ENCODE results near the gene CAPN11.

DNA sequence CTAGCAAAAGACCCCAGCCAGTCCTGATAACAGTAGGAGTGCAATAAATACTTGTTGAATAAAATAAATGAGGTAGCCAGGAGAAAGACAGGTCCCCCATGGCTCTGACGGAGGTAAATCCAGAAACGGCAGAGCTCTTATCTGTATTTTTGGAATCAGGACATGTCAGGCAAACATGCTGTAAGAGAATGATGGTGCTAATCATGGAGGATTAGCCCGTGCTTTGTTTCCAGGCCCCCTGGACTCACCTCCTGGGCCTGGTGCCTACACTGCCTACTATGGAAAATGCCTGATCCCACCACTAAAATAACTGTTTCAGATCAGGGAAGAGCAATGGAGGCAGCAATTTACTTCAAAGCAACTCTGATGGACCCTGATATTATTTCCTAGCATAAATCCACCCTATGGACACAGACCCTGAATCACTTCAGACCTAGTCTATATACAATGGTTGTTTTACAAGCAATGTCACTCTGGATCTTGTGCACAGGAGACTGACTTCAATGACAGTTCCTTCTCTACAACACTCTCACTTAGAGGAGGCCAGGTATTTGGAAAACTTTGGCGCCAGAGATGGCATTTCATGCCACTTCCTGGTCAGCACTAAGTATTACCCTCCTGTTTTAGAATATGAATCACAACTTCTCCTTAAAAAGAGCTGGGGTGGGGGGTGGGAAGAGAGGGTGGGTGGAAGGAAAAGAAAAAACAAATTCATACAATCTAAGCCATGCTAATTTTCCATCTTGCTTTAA, 37.8 kb upstream of the CAPN11 start:
- TF ChIP-seq, protein P1, sequence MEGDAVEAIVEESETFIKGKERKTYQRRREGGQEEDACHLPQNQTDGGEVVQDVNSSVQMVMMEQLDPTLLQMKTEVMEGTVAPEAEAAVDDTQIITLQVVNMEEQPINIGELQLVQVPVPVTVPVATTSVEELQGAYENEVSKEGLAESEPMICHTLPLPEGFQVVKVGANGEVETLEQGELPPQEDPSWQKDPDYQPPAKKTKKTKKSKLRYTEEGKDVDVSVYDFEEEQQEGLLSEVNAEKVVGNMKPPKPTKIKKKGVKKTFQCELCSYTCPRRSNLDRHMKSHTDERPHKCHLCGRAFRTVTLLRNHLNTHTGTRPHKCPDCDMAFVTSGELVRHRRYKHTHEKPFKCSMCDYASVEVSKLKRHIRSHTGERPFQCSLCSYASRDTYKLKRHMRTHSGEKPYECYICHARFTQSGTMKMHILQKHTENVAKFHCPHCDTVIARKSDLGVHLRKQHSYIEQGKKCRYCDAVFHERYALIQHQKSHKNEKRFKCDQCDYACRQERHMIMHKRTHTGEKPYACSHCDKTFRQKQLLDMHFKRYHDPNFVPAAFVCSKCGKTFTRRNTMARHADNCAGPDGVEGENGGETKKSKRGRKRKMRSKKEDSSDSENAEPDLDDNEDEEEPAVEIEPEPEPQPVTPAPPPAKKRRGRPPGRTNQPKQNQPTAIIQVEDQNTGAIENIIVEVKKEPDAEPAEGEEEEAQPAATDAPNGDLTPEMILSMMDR (IDR thresholded peaks at IDR 0.05; ENCODE audit: low read depth, low read length, missing input control): no peak
- TF ChIP-seq TAF1 (conservative IDR thresholded peaks at IDR 0.05): no peak
- TF ChIP-seq, protein P2, sequence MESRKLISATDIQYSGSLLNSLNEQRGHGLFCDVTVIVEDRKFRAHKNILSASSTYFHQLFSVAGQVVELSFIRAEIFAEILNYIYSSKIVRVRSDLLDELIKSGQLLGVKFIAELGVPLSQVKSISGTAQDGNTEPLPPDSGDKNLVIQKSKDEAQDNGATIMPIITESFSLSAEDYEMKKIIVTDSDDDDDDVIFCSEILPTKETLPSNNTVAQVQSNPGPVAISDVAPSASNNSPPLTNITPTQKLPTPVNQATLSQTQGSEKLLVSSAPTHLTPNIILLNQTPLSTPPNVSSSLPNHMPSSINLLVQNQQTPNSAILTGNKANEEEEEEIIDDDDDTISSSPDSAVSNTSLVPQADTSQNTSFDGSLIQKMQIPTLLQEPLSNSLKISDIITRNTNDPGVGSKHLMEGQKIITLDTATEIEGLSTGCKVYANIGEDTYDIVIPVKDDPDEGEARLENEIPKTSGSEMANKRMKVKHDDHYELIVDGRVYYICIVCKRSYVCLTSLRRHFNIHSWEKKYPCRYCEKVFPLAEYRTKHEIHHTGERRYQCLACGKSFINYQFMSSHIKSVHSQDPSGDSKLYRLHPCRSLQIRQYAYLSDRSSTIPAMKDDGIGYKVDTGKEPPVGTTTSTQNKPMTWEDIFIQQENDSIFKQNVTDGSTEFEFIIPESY (IDR thresholded peaks at IDR 0.05): no peak

Measured in liver (tissue), 3 donors.